Tibial nerve (tissue), 4 donors: ENCODE measurements around the gene INSYN1. TPM values are rescaled to one million over a fixed set of nuclear protein-coding genes. Genes with fewer than 3 reads are reported as not detected.

ENCODE experiments used
- DNase-seq, 2 donors: peaks; one replicate each; pipeline ENCODE4 v3.0.0-alpha.2; 2019; ENCODE audit warnings: low spot score in 2 of 2
- H3K27ac ChIP-seq, 4 donors: fragments of 200-600 bp; sonication (generic) in 3 of 4; one replicate each; pipeline ENCODE4 v1.5.1; 2017 to 2019; ENCODE audit warnings: mild to moderate bottlenecking in 1 of 4
- H3K27me3 ChIP-seq, 2 donors: fragments of 200-600 bp; sonication (generic) in 1 of 2; one replicate each; pipeline versions ENCODE4 v1.5.1 to v1.6.0; 2017 to 2019
- H3K36me3 ChIP-seq, 3 donors: fragments of 200-600 bp; sonication (generic); one replicate each; pipeline ENCODE4 v1.5.1; 2018 to 2019
- H3K4me1 ChIP-seq, 4 donors: fragments of 200-600 bp; sonication (generic) in 3 of 4; one replicate each; pipeline ENCODE4 v1.5.1; 2017 to 2019
- H3K4me3 ChIP-seq, 4 donors: fragments of 200-600 bp; sonication (generic) in 3 of 4; one replicate each; pipeline ENCODE4 v1.5.1; 2017 to 2019; ENCODE audit warnings: mild to moderate bottlenecking in 1 of 4, moderate library complexity in 1 of 4
- H3K9me3 ChIP-seq, 4 donors: fragments of 200-600 bp; sonication (generic) in 3 of 4; one replicate each; pipeline ENCODE4 v1.5.1; 2017 to 2019
- EP300 ChIP-seq, 2 donors: sonication (generic); formaldehyde crosslinking; IDR thresholded peaks; one replicate each; pipeline ENCODE4 v1.6.1; 2017; ENCODE audit warnings: antibody characterized with exemption in 2 of 2, mild to moderate bottlenecking in 1 of 2
- POLR2A ChIP-seq, 2 donors: fragments of 450-650 bp; IDR thresholded peaks; one replicate each; pipeline ENCODE4 v1.6.1; 2017; ENCODE audit warnings: antibody characterized with exemption in 2 of 2, mild to moderate bottlenecking in 2 of 2, moderate library complexity in 2 of 2
- WGBS, 2 donors: methylation state at CpG; one replicate each; pipeline ENCODE4 v1.1.5; 2018; 5-methylcytosine and 5-hydroxymethylcytosine counted together
- total RNA-seq, 4 donors: library from RNA; depleted of rRNA; stranded (reverse); fragments of >200 nt; gene quantifications; one replicate each; pipeline ENCODE4 v1.1.0, GENCODE V29; 2016
- TF ChIP-seq, protein P1 (sequence below), 5 experiments: fragments of 200-600 bp in 3 of 5; fragments of 450-650 bp in 2 of 5; sonication (generic) in 3 of 5; IDR thresholded peaks; one replicate each; pipeline ENCODE4 v1.5.1; 2016 to 2019; ENCODE audit warnings: antibody characterized with exemption in 5 of 5, mild to moderate bottlenecking in 3 of 5, moderate library complexity in 2 of 5

Gene INSYN1
- total RNA-seq, 4 donors from 2014 or later: 2.8 to 10.9 (median 6.7) TPM

DNA sequence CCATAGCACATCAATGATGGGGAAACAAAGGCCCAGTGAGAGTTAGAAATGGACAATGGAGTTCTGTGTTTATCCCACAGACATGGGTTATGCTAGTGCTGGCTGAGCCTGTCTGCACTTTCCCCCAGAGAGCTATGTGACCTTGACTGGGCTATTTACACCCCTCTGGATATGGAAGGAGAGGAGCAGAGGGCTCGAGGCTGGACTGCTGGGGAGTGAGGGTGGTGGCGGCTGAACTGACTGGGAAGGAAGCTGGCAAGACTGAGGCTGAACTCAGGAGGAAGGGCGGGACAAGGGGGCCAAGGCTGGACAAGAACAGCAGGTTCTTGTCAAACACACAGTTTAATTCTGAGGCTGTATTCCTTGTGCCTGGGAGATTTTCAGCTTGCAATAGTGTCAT is 10.8 kb upstream of the INSYN1 start:
- H3K4me3 ChIP-seq: no peak overlapping the region
- peak in 1 of 2 donors; percentile 24 for TF ChIP-seq EP300 (IDR thresholded peaks at IDR 0.05)
- TF ChIP-seq, protein P1, sequence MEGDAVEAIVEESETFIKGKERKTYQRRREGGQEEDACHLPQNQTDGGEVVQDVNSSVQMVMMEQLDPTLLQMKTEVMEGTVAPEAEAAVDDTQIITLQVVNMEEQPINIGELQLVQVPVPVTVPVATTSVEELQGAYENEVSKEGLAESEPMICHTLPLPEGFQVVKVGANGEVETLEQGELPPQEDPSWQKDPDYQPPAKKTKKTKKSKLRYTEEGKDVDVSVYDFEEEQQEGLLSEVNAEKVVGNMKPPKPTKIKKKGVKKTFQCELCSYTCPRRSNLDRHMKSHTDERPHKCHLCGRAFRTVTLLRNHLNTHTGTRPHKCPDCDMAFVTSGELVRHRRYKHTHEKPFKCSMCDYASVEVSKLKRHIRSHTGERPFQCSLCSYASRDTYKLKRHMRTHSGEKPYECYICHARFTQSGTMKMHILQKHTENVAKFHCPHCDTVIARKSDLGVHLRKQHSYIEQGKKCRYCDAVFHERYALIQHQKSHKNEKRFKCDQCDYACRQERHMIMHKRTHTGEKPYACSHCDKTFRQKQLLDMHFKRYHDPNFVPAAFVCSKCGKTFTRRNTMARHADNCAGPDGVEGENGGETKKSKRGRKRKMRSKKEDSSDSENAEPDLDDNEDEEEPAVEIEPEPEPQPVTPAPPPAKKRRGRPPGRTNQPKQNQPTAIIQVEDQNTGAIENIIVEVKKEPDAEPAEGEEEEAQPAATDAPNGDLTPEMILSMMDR (IDR thresholded peaks at IDR 0.05): no peak
- no peak overlapping the region for H3K27ac ChIP-seq
- DNase-seq: no peak
- no peaks in the 10 kb centered on the region for H3K36me3 ChIP-seq
- H3K9me3 ChIP-seq: no peaks in the 10 kb centered on the region
- H3K4me1 ChIP-seq: peaks cover 0 to 16% (median 0%) of the 10 kb centered on the region in 4 donors
- peaks cover 0 to 10% of the 10 kb centered on the region in 2 donors for H3K27me3 ChIP-seq
- WGBS, 2 donors: 39 to 47% methylated on average over 3 of the region's 3 CpGs

GRCh38 chr15:73760330-73761329 is 7.5 kb upstream of the INSYN1 start:
- WGBS, 2 donors: 48 to 53% methylated on average over 11 of the region's 11 CpGs
- TF ChIP-seq EP300 (IDR thresholded peaks at IDR 0.05) (no peak), POLR2A (IDR thresholded peaks at IDR 0.05) (no peak)
- TF ChIP-seq, protein P1 (IDR thresholded peaks at IDR 0.05): no peak
- Histone ChIP-seq H3K27me3 (peaks cover 0 to 31% of the 10 kb centered on the region in 2 donors), H3K4me1 (peaks cover 0 to 16% (median 0%) of the 10 kb centered on the region in 4 donors), H3K9me3 (no peaks in the 10 kb centered on the region), H3K4me3 (no peak overlapping the region), H3K36me3 (no peaks in the 10 kb centered on the region), H3K27ac (no peak overlapping the region)
- no peak for DNase-seq

DNA sequence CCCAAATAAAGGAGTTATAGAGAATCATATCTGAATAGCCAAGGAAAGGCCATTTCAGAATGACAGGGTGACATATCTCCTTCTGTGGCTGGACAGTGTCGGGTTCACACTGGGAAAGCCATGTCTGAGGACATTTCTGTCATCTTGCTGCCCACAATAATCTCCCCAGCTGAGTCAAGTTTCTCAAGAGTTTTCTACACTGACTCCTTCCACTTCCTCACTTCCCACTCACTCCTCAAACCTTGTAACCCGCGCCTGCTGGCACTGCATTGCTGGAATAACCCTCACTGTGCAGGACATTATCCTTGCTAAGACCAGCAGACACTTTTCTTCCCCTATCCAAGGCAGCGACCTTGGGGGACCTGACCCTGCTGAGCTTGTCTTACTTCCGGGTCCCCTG is 5.3 kb upstream of the INSYN1 start:
- H3K27ac ChIP-seq: no peak overlapping the region
- H3K36me3 ChIP-seq: no peaks in the 10 kb centered on the region
- H3K27me3 ChIP-seq: peaks cover 0 to 31% of the 10 kb centered on the region in 2 donors
- no peak for TF ChIP-seq EP300 (IDR thresholded peaks at IDR 0.05)
- TF ChIP-seq POLR2A (IDR thresholded peaks at IDR 0.05): no peak
- TF ChIP-seq, protein P1 (IDR thresholded peaks at IDR 0.05): no peak
- no peaks in the 10 kb centered on the region for H3K9me3 ChIP-seq
- no peak overlapping the region for H3K4me3 ChIP-seq
- peaks cover 0 to 2% (median 0%) of the 10 kb centered on the region in 4 donors for H3K4me1 ChIP-seq
- 55 to 64% methylated on average over 5 of the region's 5 CpGs for WGBS, 2 donors
- DNase-seq: no peak

- no peak for DNase-seq
- Histone ChIP-seq H3K36me3 (no peaks in the 10 kb centered on the region), H3K27ac (no peak overlapping the region), H3K4me1 (peaks cover 0 to 4% (median 0%) of the 10 kb centered on the region in 4 donors), H3K9me3 (no peaks in the 10 kb centered on the region), H3K27me3 (peaks cover 0 to 32% of the 10 kb centered on the region in 2 donors), H3K4me3 (no peak overlapping the region)
- TF ChIP-seq POLR2A (IDR thresholded peaks at IDR 0.05): no peak
- no peak for TF ChIP-seq EP300 (IDR thresholded peaks at IDR 0.05)
- TF ChIP-seq, protein P1 (IDR thresholded peaks at IDR 0.05): no peak
Measured at GRCh38 chr15:73757571-73757970, 4.4 kb upstream of the INSYN1 start.

DNA sequence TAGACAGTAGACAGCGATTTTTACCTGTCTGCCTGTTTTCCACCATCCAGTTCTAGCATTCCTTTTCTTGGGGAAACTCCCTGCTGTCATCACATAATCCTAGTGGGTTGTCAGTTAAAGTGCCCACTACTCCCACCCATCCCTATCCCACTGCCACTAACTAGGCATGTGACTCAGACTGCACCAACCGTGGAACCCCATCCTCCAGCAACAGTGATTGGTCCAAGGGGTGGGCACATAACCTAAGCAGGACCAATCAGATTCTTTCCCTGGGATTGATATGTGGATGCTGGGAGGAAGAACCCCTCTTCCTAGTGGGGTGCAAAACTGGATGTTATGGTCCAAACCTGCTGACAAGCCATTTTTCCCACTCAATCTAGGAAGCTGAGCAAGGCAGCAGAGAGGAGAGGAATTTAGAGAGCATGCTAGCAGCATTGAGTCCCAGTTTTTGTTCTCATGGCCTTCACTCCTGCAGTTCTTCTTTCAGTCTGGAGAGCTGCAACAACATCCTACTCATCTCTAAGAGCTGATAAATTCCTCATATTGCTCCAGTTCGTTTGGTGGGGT is 3.9 kb upstream of the INSYN1 start:
- Histone ChIP-seq H3K9me3 (no peaks in the 10 kb centered on the region), H3K27ac (no peak overlapping the region), H3K36me3 (no peaks in the 10 kb centered on the region), H3K27me3 (peaks cover 0 to 37% of the 10 kb centered on the region in 2 donors), H3K4me3 (no peak overlapping the region), H3K4me1 (peaks cover 0 to 10% (median 3%) of the 10 kb centered on the region in 4 donors)
- TF ChIP-seq EP300 (IDR thresholded peaks at IDR 0.05): no peak
- TF ChIP-seq POLR2A (IDR thresholded peaks at IDR 0.05): no peak
- TF ChIP-seq, protein P1 (IDR thresholded peaks at IDR 0.05): no peak
- 64 to 71% methylated on average over 3 of the region's 3 CpGs for WGBS, 2 donors
- no peak for DNase-seq
